Neural cell (in vitro differentiated cells): Measurements from ENCODE around the gene TOGARAM1. TPM values are rescaled to one million over a fixed set of nuclear protein-coding genes. Genes with fewer than 3 reads are reported as not detected.

Source experiments
- H2AFZ ChIP-seq: fragments of 200-600, 300-800 bp; sonication (generic), shearing (Covaris generic); 2 replicates; pipeline ENCODE4 v1.6.0; 2014; ENCODE audit warnings: low read depth, mild to moderate bottlenecking, antibody characterized with exemption, low read length, moderate library complexity
- H3F3A ChIP-seq: fragments of 200-600 bp; shearing (Covaris generic); 2 replicates; pipeline ENCODE4 v1.6.1; 2016; ENCODE audit warnings: mild to moderate bottlenecking, moderate library complexity, mixed read lengths, antibody characterized with exemption, low read length; ENCODE audit not compliant: insufficient read depth, poor library complexity, severe bottlenecking
- H3K27ac ChIP-seq: fragments of 200-600, 300-800 bp; sonication (generic), shearing (Covaris generic); 2 replicates; pipeline ENCODE4 v1.5.1; 2014; ENCODE audit warnings: mild to moderate bottlenecking, low read length, moderate library complexity
- H3K27me3 ChIP-seq: fragments of 300-800, 200-600 bp; sonication (generic), shearing (Covaris generic); 2 replicates; pipeline ENCODE4 v1.6.0; 2014; ENCODE audit warnings: mild to moderate bottlenecking, low read depth, low read length, moderate library complexity; ENCODE audit not compliant: insufficient read depth
- H3K36me3 ChIP-seq: fragments of 300-800, 200-600 bp; sonication (generic), shearing (Covaris generic); 2 replicates; pipeline ENCODE4 v1.5.1; 2014; ENCODE audit warnings: mild to moderate bottlenecking, antibody characterized with exemption, low read length, moderate library complexity; ENCODE audit not compliant: insufficient read depth
- H3K4me2 ChIP-seq: fragments of 300-800, 200-600 bp; sonication (generic), shearing (Covaris generic); 2 replicates; pipeline ENCODE4 v1.6.0; 2014; ENCODE audit warnings: mild to moderate bottlenecking, low read length
- H3K4me3 ChIP-seq: fragments of 300-800, 200-600 bp; sonication (generic), shearing (Covaris generic); 2 replicates; pipeline ENCODE4 v1.5.1; 2014; ENCODE audit warnings: mild to moderate bottlenecking, low read length, moderate library complexity
- H3K79me2 ChIP-seq: fragments of 200-600 bp; shearing (Covaris generic); replicated peaks from 2 replicates; pipeline ENCODE4 v1.6.0; 2014; ENCODE audit warnings: mild to moderate bottlenecking, low read length, moderate library complexity; ENCODE audit not compliant: insufficient read depth
- H3K9ac ChIP-seq: fragments of 300-800, 200-600 bp; sonication (generic), shearing (Covaris generic); 2 replicates; pipeline ENCODE4 v1.6.1; 2016; ENCODE audit warnings: mild to moderate bottlenecking, low read length, mixed read lengths
- H3K9me2 ChIP-seq: fragments of 200-600 bp; shearing (Covaris generic); 2 replicates; pipeline ENCODE4 v1.6.1; 2016; ENCODE audit warnings: mild to moderate bottlenecking, low read length, mixed read lengths; ENCODE audit not compliant: insufficient read depth
- H3K9me3 ChIP-seq: fragments of 200-600, 300-800 bp; sonication (generic), shearing (Covaris generic); 2 replicates; pipeline ENCODE4 v1.6.1; 2016; ENCODE audit warnings: mild to moderate bottlenecking, mixed run types, low read length, moderate library complexity, mixed read lengths
- H4K20me1 ChIP-seq: fragments of 200-600 bp; shearing (Covaris generic); 2 replicates; pipeline ENCODE4 v1.6.1; 2016; ENCODE audit warnings: mild to moderate bottlenecking, mixed run types; ENCODE audit not compliant: insufficient read depth
- EP300 ChIP-seq: fragments of 450-650 bp; conservative IDR thresholded peaks from 2 replicates; pipeline ENCODE4 v1.6.1; 2014; ENCODE audit warnings: antibody characterized with exemption, mild to moderate bottlenecking, moderate library complexity; ENCODE audit not compliant: poor library complexity, severe bottlenecking
- EZH2 ChIP-seq: fragments of 200-600, 300-800 bp; shearing (Covaris generic), sonication (generic); IDR thresholded peaks from 2 replicates; pipeline ENCODE4 v1.6.1; 2014; ENCODE audit warnings: antibody characterized with exemption, low read length, borderline replicate concordance, mild to moderate bottlenecking; ENCODE audit not compliant: insufficient read depth, poor library complexity, severe bottlenecking
- MXI1 ChIP-seq: fragments of 450-650 bp; conservative IDR thresholded peaks from 2 replicates; pipeline ENCODE4 v1.6.1; 2014; ENCODE audit warnings: antibody characterized with exemption, mild to moderate bottlenecking; ENCODE audit not compliant: poor library complexity, severe bottlenecking
- POLR2AphosphoS5 ChIP-seq: IDR thresholded peaks from 2 replicates; pipeline ENCODE4 v1.6.1; 2012
- RAD21 ChIP-seq: fragments of 450-650 bp; conservative IDR thresholded peaks from 2 replicates; pipeline ENCODE4 v1.6.1; 2014; ENCODE audit warnings: antibody characterized with exemption, mild to moderate bottlenecking, moderate library complexity
- SMC3 ChIP-seq: fragments of 450-650 bp; conservative IDR thresholded peaks from 2 replicates; pipeline ENCODE4 v1.6.1; 2014; ENCODE audit warnings: antibody characterized with exemption, mild to moderate bottlenecking, moderate library complexity; ENCODE audit not compliant: poor library complexity
- TAF1 ChIP-seq: IDR thresholded peaks from 2 replicates; pipeline ENCODE4 v1.6.1; 2012; ENCODE audit warnings: low read depth
- polyA plus RNA-seq: library from polyadenylated mRNA; depleted of rRNA; stranded (reverse); fragments of >200 nt; gene quantifications from 2 replicates; pipeline ENCODE4 v1.2.3, GENCODE V29; 2014
- TF ChIP-seq, protein P1 (sequence below): IDR thresholded peaks from 2 replicates; pipeline ENCODE4 v1.6.1; 2012; ENCODE audit warnings: borderline replicate concordance
- TF ChIP-seq, protein P2 (sequence below): fragments of 450-650 bp; IDR thresholded peaks from 2 replicates; pipeline ENCODE4 v1.5.1; 2014; ENCODE audit warnings: antibody characterized with exemption, mild to moderate bottlenecking, moderate library complexity; ENCODE audit not compliant: poor library complexity, severe bottlenecking

Gene TOGARAM1
- polyA plus RNA-seq, 1 donor from 2014 or later = 23.8 TPM

DNA sequence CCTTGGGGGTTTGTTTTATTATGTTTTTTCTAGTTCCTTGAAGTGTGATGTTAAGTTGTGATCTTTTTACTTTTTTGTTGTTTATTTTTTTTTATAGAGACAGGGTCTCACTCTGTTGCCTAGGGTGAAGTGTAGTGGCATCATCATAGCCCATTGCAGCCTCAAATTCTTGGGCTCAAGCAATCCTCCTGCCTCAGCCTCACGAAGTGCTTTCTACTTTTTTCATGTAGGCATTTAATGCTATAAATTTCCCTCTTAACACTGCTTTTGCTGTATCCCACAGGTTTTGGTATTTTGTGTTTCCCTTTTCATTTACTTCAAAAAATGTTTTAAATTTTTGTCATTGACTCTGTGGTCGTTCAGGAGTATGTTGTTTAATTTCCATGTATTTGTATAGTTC is 95.4 kb downstream of the TOGARAM1 start:
- H3K9ac ChIP-seq = no peak overlapping the region
- H3K27ac ChIP-seq = no peak overlapping the region
- H3K9me2 ChIP-seq = no peaks in the 10 kb centered on the region
- H3K79me2 ChIP-seq = no peaks in the 10 kb centered on the region
- peaks cover 9% of the 10 kb centered on the region for H3K36me3 ChIP-seq
- no peak overlapping the region for H2AFZ ChIP-seq
- H4K20me1 ChIP-seq = no peaks in the 10 kb centered on the region
- H3K4me2 ChIP-seq = no peak overlapping the region
- H3K4me3 ChIP-seq = no peak overlapping the region
- no peaks in the 10 kb centered on the region for H3K9me3 ChIP-seq
- H3K27me3 ChIP-seq = no peaks in the 10 kb centered on the region
- no peaks in the 10 kb centered on the region for H3F3A ChIP-seq
- TF ChIP-seq POLR2AphosphoS5 (no peak), RAD21 (no peak), TAF1 (no peak), EZH2 (no peak), EP300 (no peak), MXI1 (no peak), SMC3 (no peak)
- TF ChIP-seq, protein P1, sequence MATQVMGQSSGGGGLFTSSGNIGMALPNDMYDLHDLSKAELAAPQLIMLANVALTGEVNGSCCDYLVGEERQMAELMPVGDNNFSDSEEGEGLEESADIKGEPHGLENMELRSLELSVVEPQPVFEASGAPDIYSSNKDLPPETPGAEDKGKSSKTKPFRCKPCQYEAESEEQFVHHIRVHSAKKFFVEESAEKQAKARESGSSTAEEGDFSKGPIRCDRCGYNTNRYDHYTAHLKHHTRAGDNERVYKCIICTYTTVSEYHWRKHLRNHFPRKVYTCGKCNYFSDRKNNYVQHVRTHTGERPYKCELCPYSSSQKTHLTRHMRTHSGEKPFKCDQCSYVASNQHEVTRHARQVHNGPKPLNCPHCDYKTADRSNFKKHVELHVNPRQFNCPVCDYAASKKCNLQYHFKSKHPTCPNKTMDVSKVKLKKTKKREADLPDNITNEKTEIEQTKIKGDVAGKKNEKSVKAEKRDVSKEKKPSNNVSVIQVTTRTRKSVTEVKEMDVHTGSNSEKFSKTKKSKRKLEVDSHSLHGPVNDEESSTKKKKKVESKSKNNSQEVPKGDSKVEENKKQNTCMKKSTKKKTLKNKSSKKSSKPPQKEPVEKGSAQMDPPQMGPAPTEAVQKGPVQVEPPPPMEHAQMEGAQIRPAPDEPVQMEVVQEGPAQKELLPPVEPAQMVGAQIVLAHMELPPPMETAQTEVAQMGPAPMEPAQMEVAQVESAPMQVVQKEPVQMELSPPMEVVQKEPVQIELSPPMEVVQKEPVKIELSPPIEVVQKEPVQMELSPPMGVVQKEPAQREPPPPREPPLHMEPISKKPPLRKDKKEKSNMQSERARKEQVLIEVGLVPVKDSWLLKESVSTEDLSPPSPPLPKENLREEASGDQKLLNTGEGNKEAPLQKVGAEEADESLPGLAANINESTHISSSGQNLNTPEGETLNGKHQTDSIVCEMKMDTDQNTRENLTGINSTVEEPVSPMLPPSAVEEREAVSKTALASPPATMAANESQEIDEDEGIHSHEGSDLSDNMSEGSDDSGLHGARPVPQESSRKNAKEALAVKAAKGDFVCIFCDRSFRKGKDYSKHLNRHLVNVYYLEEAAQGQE = no peak
- TF ChIP-seq, protein P2, sequence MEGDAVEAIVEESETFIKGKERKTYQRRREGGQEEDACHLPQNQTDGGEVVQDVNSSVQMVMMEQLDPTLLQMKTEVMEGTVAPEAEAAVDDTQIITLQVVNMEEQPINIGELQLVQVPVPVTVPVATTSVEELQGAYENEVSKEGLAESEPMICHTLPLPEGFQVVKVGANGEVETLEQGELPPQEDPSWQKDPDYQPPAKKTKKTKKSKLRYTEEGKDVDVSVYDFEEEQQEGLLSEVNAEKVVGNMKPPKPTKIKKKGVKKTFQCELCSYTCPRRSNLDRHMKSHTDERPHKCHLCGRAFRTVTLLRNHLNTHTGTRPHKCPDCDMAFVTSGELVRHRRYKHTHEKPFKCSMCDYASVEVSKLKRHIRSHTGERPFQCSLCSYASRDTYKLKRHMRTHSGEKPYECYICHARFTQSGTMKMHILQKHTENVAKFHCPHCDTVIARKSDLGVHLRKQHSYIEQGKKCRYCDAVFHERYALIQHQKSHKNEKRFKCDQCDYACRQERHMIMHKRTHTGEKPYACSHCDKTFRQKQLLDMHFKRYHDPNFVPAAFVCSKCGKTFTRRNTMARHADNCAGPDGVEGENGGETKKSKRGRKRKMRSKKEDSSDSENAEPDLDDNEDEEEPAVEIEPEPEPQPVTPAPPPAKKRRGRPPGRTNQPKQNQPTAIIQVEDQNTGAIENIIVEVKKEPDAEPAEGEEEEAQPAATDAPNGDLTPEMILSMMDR = no peak

- Histone ChIP-seq H3K79me2 (no peaks in the 10 kb centered on the region), H3K9ac (no peak overlapping the region), H3K4me3 (no peak overlapping the region), H3K9me2 (no peaks in the 10 kb centered on the region), H3K27ac (no peak overlapping the region), H3F3A (no peaks in the 10 kb centered on the region), H3K4me2 (no peak overlapping the region), H3K9me3 (no peaks in the 10 kb centered on the region), H3K27me3 (no peaks in the 10 kb centered on the region), H2AFZ (no peak overlapping the region), H3K36me3 (peaks cover 9% of the 10 kb centered on the region), H4K20me1 (no peaks in the 10 kb centered on the region)
- TF ChIP-seq EZH2 (no peak), RAD21 (no peak), POLR2AphosphoS5 (no peak), SMC3 (no peak), TAF1 (no peak), MXI1 (no peak), EP300 (no peak)
- TF ChIP-seq, protein P1 = no peak
- TF ChIP-seq, protein P2 = no peak
Measured at GRCh38 chr14:45057881-45058364, 95.9 kb downstream of the TOGARAM1 start.
